GM12801 (cell line): ENCODE results near the gene MRPL10.

Experiments used
- CTCF ChIP-seq: IDR thresholded peaks from one replicate; pipeline ENCODE4 v1.5.1; 2011; ENCODE audit warnings: control low read depth; ENCODE audit not compliant: insufficient read length; ENCODE audit errors: extremely low read depth

The MRPL10 gene

GRCh38 chr17:47831934-47832327, 590 bp upstream of the MRPL10 start:
- TF ChIP-seq CTCF: no peak

GRCh38 chr17:47830396-47831002, 842 bp downstream of the MRPL10 start:
- TF ChIP-seq CTCF: no peak

- no peak for TF ChIP-seq CTCF
These were observed 1.5 kb downstream of the MRPL10 start for GRCh38 chr17:47829870-47830269.

- TF ChIP-seq CTCF: no peak
These were observed 7.8 kb downstream of the MRPL10 start for GRCh38 chr17:47823519-47823918.

- TF ChIP-seq CTCF: no peak
These were observed 8.6 kb downstream of the MRPL10 start for GRCh38 chr17:47822785-47823184.

- TF ChIP-seq CTCF: no peak
These were observed 9.6 kb downstream of the MRPL10 start, which contains the start of gene OSBPL7 for GRCh38 chr17:47821424-47822391. Gene OSBPL7, minus strand, starts transcription at chr17:47821794. Its CDS starts 1,516 bp downstream, at chr17:47820278.

GRCh38 chr17:47821031-47821423, 10.3 kb downstream of the MRPL10 start:
- no peak for TF ChIP-seq CTCF
